WTC11 (cell line): Measurements from ENCODE around the gene IFIT1.
"Not testable (repeated sequence)": the region's sequence is repeated elsewhere in the genome, so short reads cannot be mapped to it uniquely, and the experiment has no call there.

Experiments
- ATF2 ChIP-seq: sonication (generic); formaldehyde crosslinking; IDR thresholded peaks from 2 replicates; pipeline ENCODE4 v1.8.1; 2022; ENCODE audit warnings: low read depth, missing genetic modification reagents, borderline replicate concordance
- CBFB ChIP-seq: sonication (generic); formaldehyde crosslinking; IDR thresholded peaks from 2 replicates; pipeline ENCODE4 v1.8.1; 2022; ENCODE audit warnings: mild to moderate bottlenecking, low read depth, missing genetic modification reagents
- CREB1 ChIP-seq: sonication (generic); formaldehyde crosslinking; IDR thresholded peaks from 2 replicates; pipeline ENCODE4 v1.8.0; 2023; ENCODE audit warnings: mild to moderate bottlenecking, missing genetic modification reagents
- CTCF ChIP-seq: fragments of 200-600 bp; IDR thresholded peaks from 2 replicates; pipeline ENCODE4 v1.8.0; 2022; ENCODE audit warnings: antibody characterized with exemption
- ELF4 ChIP-seq: sonication (generic); formaldehyde crosslinking; IDR thresholded peaks from 2 replicates; pipeline ENCODE4 v1.8.1; 2022; ENCODE audit warnings: low read depth, mild to moderate bottlenecking, moderate library complexity, missing genetic modification reagents
- FOXK1 ChIP-seq: sonication (generic); formaldehyde crosslinking; IDR thresholded peaks from 2 replicates; pipeline ENCODE4 v1.8.0; 2022; ENCODE audit warnings: mild to moderate bottlenecking, moderate library complexity, missing genetic modification reagents
- MAX ChIP-seq: sonication (generic); formaldehyde crosslinking; IDR thresholded peaks from 2 replicates; pipeline ENCODE4 v1.8.0; 2022; ENCODE audit warnings: mild to moderate bottlenecking, missing genetic modification reagents
- STAT6 ChIP-seq: sonication (generic); formaldehyde crosslinking; conservative IDR thresholded peaks from 2 replicates; pipeline ENCODE4 v1.8.1; 2023; ENCODE audit warnings: mild to moderate bottlenecking, low read depth, missing genetic modification reagents, moderate library complexity
- TEAD4 ChIP-seq: sonication (generic); formaldehyde crosslinking; IDR thresholded peaks from 2 replicates; pipeline ENCODE4 v1.8.0; 2022; ENCODE audit warnings: mild to moderate bottlenecking, missing genetic modification reagents
- ZNF281 ChIP-seq: sonication (generic); formaldehyde crosslinking; IDR thresholded peaks from 2 replicates; pipeline ENCODE4 v1.8.0; 2023; ENCODE audit warnings: mild to moderate bottlenecking, missing genetic modification reagents

GRCh38 chr10:89410551-89410950, 18.1 kb downstream of the IFIT1 start:
- TF ChIP-seq CTCF; ZNF281; FOXK1 (CRISPR knock-in tag); ELF4 (CRISPR knock-in tag); TEAD4 (CRISPR knock-in tag); STAT6 (CRISPR knock-in tag); ATF2 (CRISPR knock-in tag); MAX (CRISPR knock-in tag); CREB1 (CRISPR knock-in tag); CBFB (CRISPR knock-in tag): not testable (repeated sequence)
